Stimulated activated CD4-positive, alpha-beta T cell treated with anti-CD3 and anti-CD28 coated beads, TNF-alpha, amount 100 ng/mL, for 24 hours (primary cell): ENCODE measurements around the gene SPON1.
"Not testable (repeated sequence)": the region's sequence is repeated elsewhere in the genome, so short reads cannot be mapped to it uniquely, and the experiment has no call there.

ENCODE experiments used
- DNase-seq, 3 experiments: peaks; one replicate each; pipeline ENCODE4 v3.0.0-alpha.2; 2020; ENCODE audit warnings: low read depth in 3 of 3

The SPON1 gene

DNA sequence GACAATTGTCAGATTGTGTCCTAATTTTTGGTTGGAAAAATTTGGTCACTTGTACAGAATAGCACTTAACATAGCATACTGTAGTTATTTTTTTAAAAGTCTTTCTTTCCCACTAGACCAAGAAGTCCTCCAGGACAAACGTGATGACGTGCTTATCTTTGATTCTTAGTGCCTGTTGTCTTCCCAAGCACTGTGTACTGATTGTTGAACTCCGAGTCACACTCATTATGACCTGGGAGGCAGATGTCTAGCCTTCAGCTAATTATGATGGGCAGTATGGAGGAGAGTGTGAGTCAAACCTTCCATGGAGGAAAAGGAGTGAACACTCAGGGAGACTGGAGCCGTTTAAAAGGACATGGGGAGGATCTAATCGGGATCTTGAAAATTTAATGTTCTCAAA lies 119.8 kb downstream of the SPON1 start:
- DNase-seq, result no peak

- DNase-seq, result not testable (repeated sequence)
These were observed 126.3 kb downstream of the SPON1 start for GRCh38 chr11:14088861-14089260.

DNA sequence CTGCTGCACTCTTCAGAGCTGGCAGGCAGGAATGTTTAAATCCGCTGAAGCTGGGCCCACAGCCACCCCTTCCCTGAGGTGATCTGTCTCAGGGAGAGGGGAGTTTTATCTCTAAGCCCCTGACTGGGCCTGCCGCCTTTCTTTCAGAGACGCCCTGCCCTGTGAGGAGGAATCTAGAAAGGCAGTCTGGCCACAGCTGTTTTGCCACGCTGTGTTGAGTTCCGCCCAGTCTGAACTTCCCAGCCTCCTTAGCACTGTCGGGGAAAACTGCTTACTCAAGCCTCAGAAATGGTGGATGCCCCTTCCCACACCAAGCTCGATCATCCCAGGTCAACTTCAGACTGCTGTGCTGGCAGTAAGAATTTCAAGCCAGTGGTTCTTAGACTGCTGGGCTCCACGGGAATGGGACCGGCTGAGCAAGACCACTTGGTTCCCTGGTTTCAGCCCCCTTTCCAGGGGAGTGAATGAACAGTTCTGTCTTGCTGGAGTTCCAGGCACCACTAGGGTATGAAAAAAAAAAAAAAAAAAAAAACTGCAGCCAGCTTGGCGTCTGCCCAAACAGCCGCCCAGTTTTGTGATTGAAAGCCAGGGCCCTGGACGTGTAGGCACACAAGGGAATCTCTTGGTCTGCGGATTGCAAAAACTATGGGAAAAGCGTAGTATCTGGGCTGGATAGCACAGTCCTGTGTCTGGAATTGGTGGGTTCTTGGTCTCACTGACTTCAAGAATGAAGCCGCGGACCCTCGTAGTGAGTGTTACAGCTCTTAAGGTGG lies 127.4 kb downstream of the SPON1 start:
- no peak for DNase-seq

DNA sequence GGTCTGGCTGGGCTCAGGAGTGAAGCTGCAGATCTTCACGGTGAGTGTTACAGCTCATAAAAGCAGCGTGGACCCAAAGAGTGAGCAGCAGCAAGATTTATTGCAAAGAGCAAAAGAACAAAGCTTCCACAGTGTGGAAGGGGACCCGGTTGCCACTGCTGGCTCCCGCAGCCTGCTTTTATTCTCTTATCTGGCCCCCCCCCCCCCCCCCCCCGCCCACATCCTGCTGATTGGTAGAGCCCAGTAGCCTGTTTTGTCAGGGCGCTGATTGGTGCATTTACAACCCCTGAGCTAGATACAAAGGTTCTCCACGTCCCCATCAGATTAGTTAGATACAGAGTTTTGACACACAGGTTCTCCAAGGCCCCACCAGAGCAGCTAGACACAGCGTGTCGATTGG lies 128.1 kb downstream of the SPON1 start:
- not testable (repeated sequence) for DNase-seq

- DNase-seq, result no peak
These were observed 130.5 kb downstream of the SPON1 start for GRCh38 chr11:14093065-14093464.

DNA sequence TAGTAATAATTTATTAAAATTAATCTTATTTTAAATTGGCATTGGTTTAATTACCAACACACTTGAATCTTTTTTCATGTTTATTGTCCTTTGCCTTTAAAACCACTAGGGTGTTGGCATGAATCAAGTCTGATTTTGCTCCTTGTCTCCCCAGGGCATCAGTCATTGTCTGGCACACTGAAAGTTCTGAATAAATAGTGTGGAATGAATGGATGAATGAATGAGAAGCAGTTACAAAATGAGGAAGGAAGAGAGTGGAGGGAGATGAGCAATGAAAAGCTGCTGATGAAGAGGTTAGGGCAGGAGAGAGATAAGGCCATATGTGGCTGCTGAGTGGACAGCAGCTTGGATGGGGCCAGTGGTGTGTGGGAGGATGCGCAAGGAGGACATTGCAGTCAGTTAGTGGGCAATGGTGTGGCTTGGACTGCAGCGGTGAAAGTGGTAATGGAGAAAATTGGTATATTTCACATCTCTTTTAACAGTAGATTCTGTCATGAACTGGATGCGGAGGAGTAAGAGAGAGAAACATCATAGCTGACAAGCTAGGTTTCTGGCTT lies 132.0 kb downstream of the SPON1 start:
- DNase-seq, result no peak

GRCh38 chr11:14095882-14096281 lies 133.4 kb downstream of the SPON1 start:
- DNase-seq, result no peak

GRCh38 chr11:14096606-14097005 lies 134.1 kb downstream of the SPON1 start:
- no peak for DNase-seq

- DNase-seq, result no peak
These were observed 138.9 kb downstream of the SPON1 start for GRCh38 chr11:14101388-14101787.

DNA sequence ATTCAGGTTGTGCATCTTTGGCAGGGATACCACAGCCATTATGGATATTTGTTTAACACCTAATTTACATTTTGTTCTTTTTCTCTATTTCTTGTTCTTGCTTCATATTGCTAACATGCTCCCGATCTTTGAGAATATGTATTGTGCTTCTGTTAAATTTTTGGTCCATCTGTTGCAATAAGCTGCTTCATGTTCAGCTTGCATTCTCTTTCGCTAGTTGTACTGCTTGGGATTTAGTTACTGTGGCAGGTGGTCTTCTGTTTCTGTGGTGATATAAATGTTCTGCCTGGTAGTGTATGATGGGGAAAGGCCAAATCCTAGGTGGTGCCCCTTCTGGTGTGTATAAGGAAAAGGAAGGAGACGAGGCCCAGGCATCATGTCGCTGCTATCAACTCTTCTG lies 140.2 kb downstream of the SPON1 start:
- no peak for DNase-seq

GRCh38 chr11:14105446-14105845 lies 142.9 kb downstream of the SPON1 start:
- no peak for DNase-seq

DNA sequence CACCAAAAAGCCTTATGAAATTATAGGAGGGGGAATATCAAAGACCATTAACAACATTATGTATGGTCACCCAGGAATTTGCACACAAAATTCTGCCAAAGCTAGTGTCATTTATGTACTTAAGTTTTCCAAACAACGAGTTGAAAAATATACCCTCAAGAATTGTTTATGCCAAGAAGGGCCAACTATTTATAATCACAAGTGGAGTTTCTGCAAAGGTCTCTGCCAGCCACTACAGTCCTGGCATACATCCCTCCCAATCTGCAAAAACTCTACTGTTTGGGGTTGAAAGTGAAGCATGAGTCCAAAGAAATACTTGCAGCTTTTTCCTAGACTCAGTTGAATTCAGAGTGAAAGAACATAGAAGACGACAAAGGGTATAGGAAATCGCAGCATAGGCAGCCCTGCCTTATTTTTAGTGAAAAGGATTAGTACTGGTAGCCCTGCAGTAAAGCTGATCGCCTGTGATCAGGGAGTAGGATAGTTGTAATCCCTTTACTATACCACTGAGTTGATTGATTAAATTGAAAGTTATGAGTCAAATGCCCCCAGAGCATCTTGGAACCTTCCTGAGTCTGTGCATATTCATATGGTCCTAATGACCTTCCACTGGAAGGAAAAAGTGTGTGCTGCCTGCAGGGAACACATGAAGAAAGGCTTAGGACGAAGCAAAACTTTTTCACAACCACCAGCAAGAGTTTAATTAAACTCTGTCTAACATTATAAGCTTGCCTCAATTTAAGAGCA lies 144.0 kb downstream of the SPON1 start:
- DNase-seq, result no peak

DNA sequence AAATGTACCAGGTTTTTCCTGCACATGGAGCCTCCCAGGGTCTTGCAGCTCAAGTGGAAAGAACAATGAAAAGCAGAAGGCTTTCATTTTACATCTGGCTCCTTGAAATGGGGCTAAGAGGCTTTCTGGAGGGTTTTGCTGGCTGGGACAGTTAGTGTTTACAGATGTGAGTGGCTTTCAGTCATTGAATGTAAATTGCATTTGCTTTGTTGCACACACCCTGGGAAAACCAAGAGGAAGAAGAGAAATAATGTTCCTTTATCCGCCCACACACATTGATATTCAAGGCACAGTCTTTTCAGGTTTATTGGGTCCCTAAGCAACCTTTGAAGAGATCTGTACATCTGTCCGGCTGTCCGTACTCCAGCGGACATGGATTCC lies 144.5 kb downstream of the SPON1 start:
- DNase-seq, result no peak

DNA sequence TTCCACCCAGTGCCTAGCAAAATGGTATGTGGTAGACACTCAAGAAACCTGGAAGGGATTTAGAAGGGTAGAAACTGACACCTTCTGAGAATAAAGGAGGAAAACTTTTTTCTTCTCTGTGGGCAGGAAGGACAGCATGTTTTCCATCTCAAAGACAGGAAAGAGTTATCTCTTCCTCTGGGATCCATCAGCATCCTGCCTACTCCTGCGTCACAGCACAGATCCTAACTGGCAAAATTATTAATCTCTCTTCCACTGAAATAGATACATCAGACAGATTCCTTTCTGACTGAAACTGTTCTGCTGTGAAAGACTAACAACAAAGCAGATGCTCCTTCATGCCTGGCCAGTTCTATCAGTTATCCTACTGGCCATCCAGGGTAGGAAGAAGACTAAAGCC lies 147.2 kb downstream of the SPON1 start:
- DNase-seq, result no peak

DNA sequence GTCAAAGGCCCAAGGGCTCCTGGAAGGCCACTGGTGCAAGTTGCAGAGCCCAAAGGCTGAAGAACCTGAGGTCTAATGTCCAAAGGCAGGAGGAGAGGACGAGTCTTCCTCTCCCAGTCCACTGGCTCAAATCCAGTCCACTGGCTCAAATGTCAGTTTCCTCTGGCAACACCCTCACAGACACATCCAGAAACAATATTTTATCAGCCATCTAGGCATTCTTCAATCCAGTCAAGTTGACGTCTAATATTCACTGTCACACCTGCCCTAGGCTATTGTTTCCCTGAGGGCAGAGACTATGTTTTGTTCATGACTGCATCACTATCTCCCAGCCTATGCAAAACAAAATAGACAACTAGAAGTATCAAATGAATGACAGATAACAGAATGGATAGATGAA lies 148.1 kb downstream of the SPON1 start:
- DNase-seq, result no peak

- no peak for DNase-seq
These were observed 149.0 kb downstream of the SPON1 start for GRCh38 chr11:14111496-14111895.

DNA sequence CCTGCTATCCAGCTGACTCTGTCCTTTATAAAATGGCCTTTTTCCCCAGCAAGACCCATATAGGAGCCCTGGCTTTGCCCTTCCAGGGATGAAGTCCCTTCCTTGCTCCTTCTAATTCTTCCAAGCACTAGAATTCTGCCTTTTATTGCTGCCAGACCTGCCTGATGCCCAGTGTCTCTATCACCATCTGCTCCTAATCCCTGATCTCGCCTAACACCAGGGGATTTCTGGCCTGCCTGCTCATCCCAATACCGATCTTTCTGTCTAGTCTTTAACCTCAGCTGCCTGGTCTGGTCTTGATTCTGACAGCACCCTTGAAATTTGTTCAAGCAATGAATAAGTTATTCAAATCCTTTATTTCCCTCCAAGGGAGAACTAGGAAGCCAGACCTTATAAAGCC lies 150.2 kb downstream of the SPON1 start:
- DNase-seq, result no peak

DNA sequence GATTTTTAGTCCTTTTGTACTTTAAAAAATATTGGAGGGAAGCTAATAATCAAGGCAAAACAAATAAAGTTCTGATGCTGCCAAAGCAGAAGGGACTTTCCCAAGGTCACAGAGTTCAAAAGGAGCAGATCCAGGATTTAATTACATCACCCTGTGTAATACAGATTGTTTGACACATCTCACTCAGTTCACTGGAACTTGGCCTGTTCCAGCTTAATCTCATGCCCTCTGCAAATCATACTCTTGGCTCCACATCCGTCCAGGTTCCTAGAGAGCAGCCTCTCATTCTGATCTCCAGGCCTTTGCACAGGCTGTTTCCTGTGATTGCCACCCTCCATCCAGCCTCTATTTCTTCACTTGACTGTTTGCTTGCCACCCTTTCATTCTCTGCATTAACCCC lies 151.7 kb downstream of the SPON1 start:
- no peak for DNase-seq

GRCh38 chr11:14114786-14115185 lies 152.3 kb downstream of the SPON1 start:
- DNase-seq, result no peak

DNA sequence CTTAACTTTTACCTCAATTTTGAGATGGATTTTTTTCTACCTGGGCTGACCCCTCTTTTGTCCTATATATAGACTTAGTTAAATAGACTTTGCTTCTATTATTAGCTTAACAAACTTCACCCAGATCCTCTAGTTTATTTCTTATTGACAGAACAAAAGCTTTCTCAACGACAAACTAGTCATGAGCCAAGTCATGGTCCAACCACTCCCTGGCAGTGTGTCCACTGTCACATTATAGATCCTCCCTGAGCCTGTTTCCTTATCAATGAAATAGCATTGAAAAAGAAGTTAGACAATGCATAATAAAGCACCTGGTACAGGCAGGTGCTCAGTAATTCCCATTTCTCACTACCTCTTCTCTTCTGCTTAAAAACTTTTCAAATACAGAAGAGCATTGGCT lies 155.1 kb downstream of the SPON1 start:
- DNase-seq, result no peak

- no peak for DNase-seq
These were observed 155.5 kb downstream of the SPON1 start for GRCh38 chr11:14118072-14118471.

- no peak for DNase-seq
These were observed 156.8 kb downstream of the SPON1 start for GRCh38 chr11:14119357-14119756.

- DNase-seq, result no peak
These were observed 161.8 kb downstream of the SPON1 start for GRCh38 chr11:14124350-14124749.
